HCT116 (cell line): Measurements from ENCODE around the gene GMNN. TPM values are rescaled to one million over a fixed set of nuclear protein-coding genes. Genes with fewer than 3 reads are reported as not detected.

ENCODE experiments used
- ATAC-seq: fragments of 200-7000 bp; cut with Tn5 transposase; 2 replicates; pipeline ENCODE4 v1.9.1; 2020; ENCODE audit warnings: mild to moderate bottlenecking, moderate library complexity
- BruUV-seq: library from RNA; stranded (reverse); fragments of 400-500 nt; replicated peaks from 2 replicates; lab custom pipeline; 2021; lab: Mats Ljungman, UMichigan
- CTCF ChIA-PET: fragments of 300-600 bp; sonication (Branson Sonifier 250); formaldehyde crosslinking; loops from one replicate; lab custom pipeline; 2021; ENCODE audit warnings: antibody characterized with exemption; lab: Charles Lee
- POLR2A ChIA-PET: fragments of 300-600, 350-600 bp; sonication (Branson Sonifier 250); formaldehyde crosslinking; loops from one replicate; lab custom pipeline; 2021; ENCODE audit warnings: antibody characterized with exemption; lab: Charles Lee
- RAD21 ChIA-PET, 2 experiments: fragments of 300-600 bp; sonication (Branson Sonifier 250); formaldehyde crosslinking; loops; one replicate each; lab custom pipeline; 2023; ENCODE audit warnings: low total read pairs in 2 of 2; ENCODE audit not compliant: uncharacterized antibody in 2 of 2, unreplicated experiment in 2 of 2, low non-redundant PET in 1 of 2; lab: Charles Lee
- DNase-seq: peaks from one replicate; pipeline ENCODE4 v3.0.0-alpha.2; 2010; ENCODE audit warnings: low read depth, low spot score
- H2AFZ ChIP-seq: fragments of 200-600 bp; shearing (Covaris generic), sonication (generic); 2 replicates; pipeline ENCODE4 v1.6.1; 2017; ENCODE audit warnings: low read depth, mixed run types, mixed read lengths, antibody characterized with exemption, low read length; ENCODE audit not compliant: poor library complexity, severe bottlenecking
- H3K27ac ChIP-seq: 2 replicates; pipeline ENCODE4 v1.5.1; 2012; ENCODE audit warnings: low read depth, low read length
- H3K27me3 ChIP-seq: fragments of 200-600 bp; sonication (generic); 2 replicates; pipeline ENCODE4 v1.6.1; 2016; ENCODE audit warnings: mixed run types, low read length, mixed read lengths; ENCODE audit not compliant: insufficient read depth
- H3K36me3 ChIP-seq, 2 experiments: fragments of 200-500 bp in 1 of 2; fragments of 200-600 bp in 1 of 2; sonication (Bioruptor generic) in 1 of 2; sonication (generic) in 1 of 2; 2 replicates each; pipeline versions ENCODE4 v1.5.1 to v1.6.1; 2014 to 2016; ENCODE audit warnings: low read length in 2 of 2, inconsistent platforms in 1 of 2, mixed read lengths in 1 of 2, mixed run types in 1 of 2; ENCODE audit not compliant: insufficient read depth in 2 of 2, control insufficient read depth in 1 of 2
- H3K4me1 ChIP-seq, 2 experiments: fragments of 200-600 bp in 1 of 2; sonication (generic) in 1 of 2; 2 replicates each; pipeline versions ENCODE4 v1.5.1 to v1.6.1; 2012 to 2017; ENCODE audit warnings: low read length in 2 of 2, inconsistent platforms in 1 of 2, mild to moderate bottlenecking in 1 of 2, mixed read lengths in 1 of 2, mixed run types in 1 of 2, moderate library complexity in 1 of 2; ENCODE audit not compliant: insufficient read depth in 2 of 2, control insufficient read depth in 1 of 2
- H3K4me2 ChIP-seq: fragments of 200-600 bp; sonication (generic); 2 replicates; pipeline ENCODE4 v1.6.1; 2017; ENCODE audit warnings: mixed run types, low read length, mixed read lengths
- H3K4me3 ChIP-seq, 2 experiments: fragments of 200-600 bp in 1 of 2; sonication (generic) in 1 of 2; replicated peaks in 1 of 2; 2 replicates each; pipeline ENCODE4 v1.5.1; 2011 to 2016; ENCODE audit warnings: low read length in 2 of 2, control low read depth in 1 of 2, low read depth in 1 of 2, mild to moderate bottlenecking in 1 of 2, mixed read lengths in 1 of 2, mixed run types in 1 of 2
- H3K79me2 ChIP-seq: fragments of 200-600 bp; sonication (generic); 2 replicates; pipeline ENCODE4 v1.6.1; 2017; ENCODE audit warnings: mild to moderate bottlenecking, mixed run types, low read length, moderate library complexity, mixed read lengths; ENCODE audit not compliant: insufficient read depth
- H3K9ac ChIP-seq: fragments of 200-600 bp; sonication (generic); 2 replicates; pipeline ENCODE4 v1.6.1; 2016; ENCODE audit warnings: low read length, mixed read lengths
- H3K9me2 ChIP-seq: fragments of 200-600 bp; sonication (generic), shearing (Covaris generic); 2 replicates; pipeline ENCODE4 v1.6.1; 2017; ENCODE audit warnings: mixed run types, mild to moderate bottlenecking, moderate library complexity; ENCODE audit not compliant: insufficient read depth
- H3K9me3 ChIP-seq, 2 experiments: fragments of 200-500 bp in 1 of 2; fragments of 200-600 bp in 1 of 2; sonication (Bioruptor generic) in 1 of 2; sonication (generic) in 1 of 2; 2 replicates each; pipeline ENCODE4 v1.6.1; 2014 to 2017; ENCODE audit warnings: low read length in 2 of 2, mixed read lengths in 2 of 2, inconsistent platforms in 1 of 2, low read depth in 1 of 2, mild to moderate bottlenecking in 1 of 2, mixed run types in 1 of 2, moderate library complexity in 1 of 2; ENCODE audit not compliant: control insufficient read depth in 1 of 2, insufficient read depth in 1 of 2
- H4K20me1 ChIP-seq: fragments of 200-600 bp; sonication (generic), shearing (Covaris generic); 2 replicates; pipeline ENCODE4 v1.6.1; 2017; ENCODE audit warnings: mixed run types, mild to moderate bottlenecking, moderate library complexity; ENCODE audit not compliant: insufficient read depth
- CEBPB ChIP-seq: IDR thresholded peaks from 2 replicates; pipeline ENCODE4 v1.6.1; 2012; ENCODE audit warnings: low read depth
- EZH2phosphoT487 ChIP-seq: fragments of 200-600 bp; IDR thresholded peaks from 2 replicates; pipeline ENCODE4 v1.6.1; 2018; ENCODE audit warnings: antibody characterized with exemption, borderline replicate concordance
- REST ChIP-seq: IDR thresholded peaks from 2 replicates; pipeline ENCODE4 v1.6.1; 2012; ENCODE audit warnings: low read depth
- TCF7L2 ChIP-seq: IDR thresholded peaks from 2 replicates; pipeline ENCODE4 v1.7.0; 2011; ENCODE audit warnings: borderline replicate concordance, inconsistent platforms; ENCODE audit not compliant: insufficient read depth, insufficient read length; ENCODE audit errors: extremely low read depth
- YY1 ChIP-seq: IDR thresholded peaks from 2 replicates; pipeline ENCODE4 v1.6.1; 2011; ENCODE audit warnings: low read length, low read depth, moderate library complexity, mild to moderate bottlenecking; ENCODE audit not compliant: insufficient replicate concordance; ENCODE audit errors: extremely low read depth
- intact Hi-C: fragments of 100-400 bp; cut with micrococcal nuclease; formaldehyde crosslinking; loops from 2 replicates; pipeline ENCODE4 v1.10.0; 2022
- total RNA-seq: library from RNA; stranded (reverse); gene quantifications from one replicate; pipeline ENCODE4 v1.2.1, GENCODE V29; 2021; ENCODE audit not compliant: unreplicated experiment

The GMNN gene
- total RNA-seq, 1 experiment from 2014 or later: 54.9 TPM

- 0 out of 2 replicates have a peak, but pooled peaks cover 3% of the 10 kb centered on the region for H3K9me2 ChIP-seq
- POLR2A ChIA-PET: interaction anchor here (1.2 to 1.4 kb wide), 3 partner anchors 9 to 274 kb away, joined by 5 read pairs; no protein-coding TSS in a partner anchor
- TF ChIP-seq REST (no peak), YY1 (no peak), TCF7L2 (no peak)
- TF ChIP-seq, all 23 proteins: peak for 0
- Histone ChIP-seq H3K27ac (peak overlapping the region; percentile 59; the same call in 1 of the 2 replicates), H3K27me3 (no peaks in the 10 kb centered on the region), H3K4me2 (peak overlapping the region; percentile 56), H3K36me3 (no peaks in the 10 kb centered on the region), H2AFZ (peak overlapping the region; percentile 95), H4K20me1 (no peaks in the 10 kb centered on the region), H3K4me3 (peak overlapping the region in 1 of 2 experiments; percentile 36; a peak in 2 of 4 replicates), H3K9ac (peak overlapping the region; percentile 47), H3K79me2 (no peaks in the 10 kb centered on the region), H3K4me1 (peaks cover 3 to 22% of the 10 kb centered on the region in 2 experiments; a peak in 3 of 4 replicates), H3K9me3 (no peaks in the 10 kb centered on the region)
- ATAC-seq (no peak), DNase-seq (no peak)
- CTCF ChIA-PET: interaction anchor here (1.3 kb wide), 1 partner anchor 223 kb away, joined by 4 read pairs; no protein-coding TSS in a partner anchor
- intact Hi-C loops: loop anchor here (1.0 kb wide), 1 partner anchor 23 kb away; no protein-coding TSS in a partner anchor
- RAD21 ChIA-PET: no interaction called here
- BruUV-seq: no TSS peak
Observed at GRCh38 chr6:24743944-24744335, 30.8 kb upstream of the GMNN start.

- no peak for TF ChIP-seq CEBPB
- TF ChIP-seq EZH2phosphoT487: no peak
- TF ChIP-seq, all 23 proteins: peak for 0
- ChIA-PET RAD21 (no interaction called here), POLR2A (no interaction called here), CTCF (no interaction called here)
- DNase-seq (no peak), ATAC-seq (no peak)
- Histone ChIP-seq H3K4me3 (no peak overlapping the region), H3K27ac (no peak overlapping the region), H3K36me3 (no peaks in the 10 kb centered on the region), H3K4me1 (peaks cover 3 to 22% of the 10 kb centered on the region in 2 experiments; a peak in 3 of 4 replicates), H3K27me3 (no peaks in the 10 kb centered on the region), H3K79me2 (no peaks in the 10 kb centered on the region), H3K9ac (no peak overlapping the region), H3K4me2 (no peak overlapping the region), H3K9me3 (no peaks in the 10 kb centered on the region), H2AFZ (peak overlapping the region; percentile 66), H3K9me2 (0 out of 2 replicates have a peak, but pooled peaks cover 3% of the 10 kb centered on the region), H4K20me1 (no peaks in the 10 kb centered on the region)
- BruUV-seq: no TSS peak
- intact Hi-C loops: no loop called here
Observed at GRCh38 chr6:24744911-24745310, 29.8 kb upstream of the GMNN start.
